HG03066 (cell line): ENCODE measurements around the gene SLC35F1.

Experiments used
- ATAC-seq: cut with Tn5 transposase; IDR thresholded peaks from one replicate; pipeline ENCODE4 v1.9.1; 2021; ENCODE audit warnings: low read depth; ENCODE audit not compliant: unreplicated experiment

Gene SLC35F1

DNA sequence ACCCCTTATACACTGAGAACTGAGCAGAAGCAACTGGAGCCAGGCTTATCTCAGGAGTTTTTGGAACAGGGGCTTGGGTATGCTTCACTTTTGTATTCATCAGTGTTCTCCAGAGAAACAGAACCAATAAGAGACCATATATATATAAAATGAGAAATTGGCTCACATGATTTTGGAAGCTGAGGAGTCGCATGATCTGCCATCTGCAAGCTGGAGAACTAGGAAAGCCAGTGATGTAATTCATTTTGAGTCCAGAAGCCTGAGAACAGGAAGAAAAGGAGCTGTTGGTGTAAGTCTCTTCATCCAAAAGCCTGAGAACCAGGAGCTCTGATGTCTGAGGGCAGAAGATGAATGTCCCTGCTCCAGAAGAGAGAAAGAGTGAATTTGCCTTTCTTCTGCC, 272.0 kb downstream of the SLC35F1 start:
- ATAC-seq = no peak

GRCh38 chr6:118186672-118187567, 279.9 kb downstream of the SLC35F1 start:
- no peak for ATAC-seq

DNA sequence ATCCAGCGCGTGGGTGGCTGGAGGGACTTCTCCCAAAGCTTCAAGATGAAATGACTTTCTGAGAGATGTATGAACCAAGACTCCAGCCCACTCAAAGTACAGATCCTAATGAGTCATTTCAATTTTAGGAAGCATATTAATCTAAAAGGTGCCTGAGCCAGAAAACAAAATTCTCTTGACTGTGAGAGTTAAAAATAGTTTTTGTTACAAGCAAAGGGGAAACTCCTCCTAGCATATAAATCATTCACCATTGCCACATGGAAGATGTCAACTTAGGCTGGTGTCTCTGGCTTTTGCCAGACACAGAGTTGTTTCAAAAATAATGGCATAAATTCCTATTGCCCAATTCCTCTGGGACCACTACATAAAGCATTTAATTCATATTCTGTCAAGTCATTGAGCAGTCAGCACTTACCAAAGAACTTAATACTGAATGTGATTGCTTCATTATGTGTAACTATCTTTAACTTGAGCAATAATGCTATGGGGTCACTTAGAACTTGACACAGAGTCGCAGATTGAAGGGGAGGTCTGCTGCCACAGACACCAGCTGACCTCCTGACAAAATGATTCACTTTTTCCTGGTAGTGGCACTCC, 280.6 kb downstream of the SLC35F1 start:
- no peak for ATAC-seq

DNA sequence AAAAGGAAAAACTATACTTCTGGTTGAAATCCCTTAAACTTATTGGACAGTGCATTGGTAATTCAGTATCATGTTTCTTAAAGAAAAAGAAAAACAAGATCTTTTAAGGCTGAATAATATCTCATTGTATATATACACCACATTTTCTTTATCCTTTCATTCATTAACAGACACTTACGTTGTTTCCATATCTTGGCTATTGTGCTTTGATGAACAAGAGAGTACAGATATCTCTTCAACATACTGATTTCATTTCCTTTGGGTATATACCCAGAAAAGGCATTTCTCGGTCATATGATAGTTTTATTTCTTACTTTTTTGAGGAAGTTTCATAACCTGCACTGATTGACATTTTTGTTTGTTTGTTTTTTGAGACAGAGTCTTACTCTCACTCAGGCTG, 281.5 kb downstream of the SLC35F1 start:
- ATAC-seq = no peak

- ATAC-seq = no peak
These were observed 290.5 kb downstream of the SLC35F1 start for GRCh38 chr6:118197539-118197938.

DNA sequence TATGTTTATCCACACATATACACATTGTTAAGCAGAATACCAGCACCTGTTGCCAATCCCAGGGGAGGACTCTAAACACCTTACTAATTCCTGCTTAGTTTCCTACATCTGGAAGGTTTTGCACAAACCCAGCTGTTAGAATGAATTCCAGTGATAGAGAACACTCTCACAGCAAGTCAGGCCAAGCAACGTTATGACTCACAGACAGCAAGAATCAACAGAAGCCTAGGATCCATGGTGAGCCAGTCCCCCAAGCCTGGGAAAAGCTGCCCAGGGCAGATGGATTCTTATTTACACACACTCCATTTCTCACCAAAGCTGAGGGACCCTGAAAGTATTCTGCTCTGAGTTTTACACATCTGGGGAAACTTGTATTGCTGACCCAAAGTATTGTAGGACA, 291.7 kb downstream of the SLC35F1 start:
- ATAC-seq = no peak

GRCh38 chr6:118200160-118200559, 293.1 kb downstream of the SLC35F1 start:
- no peak for ATAC-seq

DNA sequence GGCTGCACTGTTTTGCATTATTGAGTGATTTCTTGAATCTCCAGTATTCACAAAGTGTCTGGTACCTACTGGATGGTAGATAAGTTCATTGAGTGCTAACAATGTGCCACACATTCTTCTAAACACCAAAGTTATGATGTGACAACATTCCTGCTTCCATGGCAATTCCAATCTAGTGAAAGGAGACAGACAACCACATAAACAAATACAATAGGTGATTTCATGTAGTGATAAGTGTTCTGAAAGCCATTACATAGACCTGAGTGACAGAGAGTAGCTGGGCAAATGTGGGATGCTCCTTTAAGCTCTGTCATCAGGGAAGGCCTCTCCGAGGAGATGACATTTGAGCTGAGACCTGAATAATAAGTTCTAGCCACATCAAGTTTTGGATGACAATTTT, 295.5 kb downstream of the SLC35F1 start:
- no peak for ATAC-seq

DNA sequence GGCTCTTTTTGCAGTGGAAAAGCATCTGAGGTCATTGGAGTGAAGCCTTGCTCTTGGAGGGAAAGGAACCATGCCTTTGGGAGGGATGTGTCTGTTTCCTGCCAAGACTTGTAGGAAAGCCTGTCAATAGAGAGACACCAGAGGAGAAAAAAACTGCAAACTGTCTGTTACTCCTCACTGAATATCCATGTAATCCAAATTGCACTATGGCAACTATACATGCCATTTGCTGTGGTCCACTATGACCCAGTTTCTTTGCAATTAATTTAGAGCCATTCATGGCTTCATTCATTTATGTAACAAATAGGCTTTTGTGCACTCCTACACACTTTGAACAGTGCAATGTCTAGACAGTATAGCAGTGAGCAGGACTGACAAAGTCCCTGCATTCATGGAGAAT, 296.5 kb downstream of the SLC35F1 start:
- no peak for ATAC-seq

GRCh38 chr6:118206221-118206620, 299.2 kb downstream of the SLC35F1 start:
- no peak for ATAC-seq

GRCh38 chr6:118207947-118208346, 300.9 kb downstream of the SLC35F1 start:
- ATAC-seq = no peak

DNA sequence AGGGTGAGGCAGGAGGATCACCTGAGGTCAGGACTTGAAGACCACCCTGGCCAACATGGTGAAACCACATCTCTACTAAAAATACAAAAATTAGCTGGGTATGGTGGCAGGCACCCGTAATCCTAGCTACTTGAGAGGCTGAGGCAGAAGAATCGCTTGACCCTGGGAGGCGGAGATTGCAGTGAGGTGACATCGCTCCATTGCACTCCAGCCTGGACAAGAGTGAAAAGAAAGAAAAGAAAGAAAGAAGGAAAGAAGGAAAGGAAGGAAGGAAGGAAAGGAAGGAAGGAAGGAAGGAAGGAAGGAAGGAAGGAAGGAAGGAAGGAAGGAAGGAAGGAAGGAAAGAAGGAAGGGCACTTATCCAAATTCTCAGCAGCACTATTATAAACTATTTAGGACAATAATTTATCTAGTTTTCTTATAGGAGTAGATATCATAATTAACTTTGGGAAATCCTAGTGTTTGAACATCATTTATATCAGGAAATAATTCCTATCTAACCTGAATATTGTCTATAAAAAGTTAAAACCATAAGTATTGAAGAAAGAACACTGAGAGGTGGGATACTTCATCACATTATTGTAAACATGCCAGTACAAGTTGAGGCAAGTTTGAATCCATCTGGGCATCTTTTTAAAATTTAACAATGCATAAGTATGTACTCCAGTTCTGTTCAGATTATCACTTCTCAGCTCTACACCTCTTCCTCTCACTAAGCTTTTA, 305.5 kb downstream of the SLC35F1 start:
- no peak for ATAC-seq

DNA sequence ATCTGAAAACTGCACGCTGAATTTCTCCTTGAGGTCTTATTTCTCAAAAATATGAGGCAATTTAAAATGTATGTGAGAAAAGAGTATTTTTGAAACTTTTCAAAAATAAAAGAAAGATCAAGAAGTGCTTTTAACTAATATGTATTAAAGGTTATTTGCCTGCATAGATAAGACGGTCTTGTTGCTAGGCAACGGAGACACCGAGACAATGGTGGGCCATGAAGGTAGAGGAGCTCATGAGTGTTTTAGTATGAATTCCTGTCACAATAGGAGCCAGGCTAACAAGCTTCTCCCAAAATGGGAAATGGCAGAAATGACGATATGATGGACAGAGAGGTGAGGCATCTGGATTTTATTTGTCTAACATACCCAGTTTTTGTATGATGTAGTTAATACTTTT, 308.2 kb downstream of the SLC35F1 start:
- ATAC-seq = no peak

- ATAC-seq = no peak
These were observed 309.7 kb downstream of the SLC35F1 start for GRCh38 chr6:118216751-118217150.

DNA sequence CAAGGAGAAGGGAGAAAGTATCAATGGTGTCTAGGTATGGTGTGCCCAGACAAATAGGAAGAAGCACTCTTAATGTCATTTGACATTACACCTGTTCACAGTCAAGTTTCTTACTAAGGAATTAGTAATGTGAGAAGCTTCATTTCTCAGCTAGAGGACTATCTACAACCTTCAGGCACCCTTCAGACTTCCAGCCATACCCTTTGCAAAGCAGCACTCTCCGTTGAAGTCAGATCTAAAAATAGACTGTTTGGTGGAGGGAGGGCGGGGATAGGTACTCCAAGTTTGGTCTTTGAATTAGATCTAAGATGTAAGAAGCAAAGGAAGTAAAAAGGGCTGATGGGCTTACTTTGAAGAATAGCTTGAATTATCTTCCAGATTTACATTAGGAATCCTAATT, 311.1 kb downstream of the SLC35F1 start:
- no peak for ATAC-seq

DNA sequence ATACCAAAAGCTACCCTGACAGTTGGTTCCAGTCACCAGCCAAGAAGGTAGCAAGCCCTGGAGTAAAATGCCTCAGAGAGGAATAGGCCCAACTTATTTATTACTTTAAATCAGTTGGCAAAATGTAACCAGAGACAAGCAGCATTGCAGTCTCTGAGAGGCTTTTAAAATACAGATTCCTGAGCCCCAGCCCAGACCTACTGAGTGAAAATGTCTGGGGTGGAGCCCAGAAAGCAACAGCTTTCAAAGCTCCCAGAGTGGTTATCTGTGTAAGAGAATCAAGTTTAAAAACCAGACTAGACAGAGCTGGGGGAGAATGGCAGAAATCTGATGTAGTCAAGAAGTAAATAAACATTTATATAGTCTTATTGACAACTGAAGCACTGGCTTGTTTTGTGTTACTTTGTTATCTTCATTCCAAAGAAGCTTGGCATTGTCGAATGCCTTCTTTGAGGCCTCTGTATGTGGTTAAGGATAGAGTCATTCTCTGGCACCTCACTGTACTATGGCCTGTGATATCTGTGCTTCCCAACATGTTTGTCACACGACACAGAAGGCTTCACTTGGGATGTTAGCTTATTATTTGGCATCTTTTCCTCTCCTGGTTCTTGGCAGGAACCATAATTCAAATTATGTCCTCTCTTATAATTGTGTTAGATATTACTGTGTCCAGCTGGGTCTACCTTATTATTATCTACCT, 313.5 kb downstream of the SLC35F1 start:
- ATAC-seq = no peak

- no peak for ATAC-seq
These were observed 316.3 kb downstream of the SLC35F1 start for GRCh38 chr6:118223316-118223715.

DNA sequence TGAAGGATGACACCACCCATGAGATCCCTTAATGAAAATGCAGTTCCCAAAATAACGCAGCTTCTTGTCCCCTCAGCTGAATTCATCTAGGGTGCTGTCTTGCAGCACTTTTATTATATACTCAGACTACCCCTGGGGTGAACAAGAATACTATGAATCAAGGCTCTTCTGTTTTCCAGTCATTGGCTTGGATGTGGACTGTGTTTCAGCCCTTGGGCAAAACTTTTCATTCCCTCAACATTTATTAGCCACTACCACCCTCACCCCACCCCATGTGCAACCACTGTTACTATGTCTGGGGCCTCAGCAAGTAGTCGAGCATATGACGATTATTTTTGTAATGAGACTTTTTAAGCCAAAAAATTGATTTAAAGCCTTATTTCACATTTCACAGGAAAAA, 321.8 kb downstream of the SLC35F1 start:
- ATAC-seq = no peak

GRCh38 chr6:118240878-118241528, 333.9 kb downstream of the SLC35F1 start:
- ATAC-seq = no peak

- ATAC-seq = no peak
These were observed 339.3 kb downstream of the SLC35F1 start for GRCh38 chr6:118246406-118246805.
